ENCODE measurements around the gene NEK10.
A peak's percentile ranks its signal among the peaks of the same experiment; 100 is the strongest.
"Not testable (repeated sequence)": the region's sequence is repeated elsewhere in the genome, so short reads cannot be mapped to it uniquely, and the experiment has no call there.

Gene NEK10, protein sequence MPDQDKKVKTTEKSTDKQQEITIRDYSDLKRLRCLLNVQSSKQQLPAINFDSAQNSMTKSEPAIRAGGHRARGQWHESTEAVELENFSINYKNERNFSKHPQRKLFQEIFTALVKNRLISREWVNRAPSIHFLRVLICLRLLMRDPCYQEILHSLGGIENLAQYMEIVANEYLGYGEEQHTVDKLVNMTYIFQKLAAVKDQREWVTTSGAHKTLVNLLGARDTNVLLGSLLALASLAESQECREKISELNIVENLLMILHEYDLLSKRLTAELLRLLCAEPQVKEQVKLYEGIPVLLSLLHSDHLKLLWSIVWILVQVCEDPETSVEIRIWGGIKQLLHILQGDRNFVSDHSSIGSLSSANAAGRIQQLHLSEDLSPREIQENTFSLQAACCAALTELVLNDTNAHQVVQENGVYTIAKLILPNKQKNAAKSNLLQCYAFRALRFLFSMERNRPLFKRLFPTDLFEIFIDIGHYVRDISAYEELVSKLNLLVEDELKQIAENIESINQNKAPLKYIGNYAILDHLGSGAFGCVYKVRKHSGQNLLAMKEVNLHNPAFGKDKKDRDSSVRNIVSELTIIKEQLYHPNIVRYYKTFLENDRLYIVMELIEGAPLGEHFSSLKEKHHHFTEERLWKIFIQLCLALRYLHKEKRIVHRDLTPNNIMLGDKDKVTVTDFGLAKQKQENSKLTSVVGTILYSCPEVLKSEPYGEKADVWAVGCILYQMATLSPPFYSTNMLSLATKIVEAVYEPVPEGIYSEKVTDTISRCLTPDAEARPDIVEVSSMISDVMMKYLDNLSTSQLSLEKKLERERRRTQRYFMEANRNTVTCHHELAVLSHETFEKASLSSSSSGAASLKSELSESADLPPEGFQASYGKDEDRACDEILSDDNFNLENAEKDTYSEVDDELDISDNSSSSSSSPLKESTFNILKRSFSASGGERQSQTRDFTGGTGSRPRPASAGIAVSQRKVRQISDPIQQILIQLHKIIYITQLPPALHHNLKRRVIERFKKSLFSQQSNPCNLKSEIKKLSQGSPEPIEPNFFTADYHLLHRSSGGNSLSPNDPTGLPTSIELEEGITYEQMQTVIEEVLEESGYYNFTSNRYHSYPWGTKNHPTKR

DNA sequence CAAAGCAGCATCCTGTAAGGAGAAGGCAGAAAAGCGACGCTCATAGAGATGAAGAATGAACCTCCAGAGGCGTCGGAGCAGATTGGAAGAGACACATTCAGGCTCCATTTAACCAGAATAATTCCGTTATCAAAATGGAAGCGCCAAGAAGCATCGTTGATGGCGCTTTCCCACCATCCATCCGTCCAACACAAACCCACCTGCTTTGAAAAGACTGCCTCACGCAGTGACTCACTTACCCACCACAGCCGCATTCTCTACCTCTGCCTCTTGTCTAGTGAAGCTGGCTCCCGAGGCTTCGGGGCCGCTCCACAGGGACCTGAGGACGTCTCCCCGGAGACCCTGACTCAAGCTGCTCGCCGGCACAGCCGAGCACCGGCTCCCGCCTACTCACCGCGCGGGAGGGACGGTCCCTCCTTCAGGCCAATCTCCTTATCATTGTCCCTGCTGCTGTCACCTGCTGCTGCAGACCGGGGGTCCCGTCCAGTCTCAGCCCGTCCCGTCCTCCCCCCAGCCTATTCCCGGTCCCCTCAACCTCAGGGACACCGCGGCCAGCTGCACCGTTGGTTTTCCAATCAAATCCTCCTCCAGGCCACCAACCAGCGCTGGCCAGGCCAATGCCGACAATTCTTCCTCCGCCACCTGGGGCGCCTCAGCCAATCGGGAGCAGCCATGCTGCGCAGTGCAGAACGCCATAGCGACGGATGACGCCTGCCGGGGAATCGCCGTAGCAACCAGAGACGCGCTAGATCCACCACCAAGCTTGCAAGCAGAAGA lies at the start of gene NEK10:
Gene NEK10, minus strand, starts transcription at position 553 of the 777 bp plus-strand sequence. CDS start 16,501 bp downstream, outside the sequence.
- peak; percentile 81 for DNase-seq (ENCODE audit: low read depth)

DNA sequence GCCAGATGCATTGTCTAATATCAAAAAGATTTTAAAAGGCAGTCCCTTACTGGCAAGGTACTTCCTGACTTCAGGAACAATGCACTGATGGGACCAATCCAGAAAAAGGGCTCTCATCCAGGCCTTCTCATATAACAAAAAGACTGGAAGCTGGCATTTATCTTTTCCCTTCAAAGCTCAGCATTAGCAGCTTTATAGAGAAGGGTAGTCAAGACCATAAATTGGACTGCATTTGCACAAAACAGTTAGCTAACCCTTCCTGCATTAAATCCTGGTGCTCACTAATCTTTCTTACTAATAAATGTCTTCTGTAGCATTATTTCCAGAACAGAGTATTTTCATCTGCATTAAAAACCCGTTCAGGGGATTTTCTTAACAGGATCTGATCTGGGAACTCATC lies 46.0 kb upstream of the NEK10 start:
- no peak for DNase-seq (ENCODE audit: low read depth)

- DNase-seq (ENCODE audit: low read depth): no peak
Observed at GRCh38 chr3:27392950-27393679, 23.9 kb upstream of the NEK10 start.

- not testable (repeated sequence) for DNase-seq (ENCODE audit: low read depth)
Observed at GRCh38 chr3:27392414-27392813, 23.2 kb upstream of the NEK10 start.

GRCh38 chr3:27391796-27392195 lies 22.6 kb upstream of the NEK10 start:
- no peak for DNase-seq (ENCODE audit: low read depth)

- DNase-seq (ENCODE audit: low read depth): no peak
Observed at GRCh38 chr3:27387625-27388024, 18.4 kb upstream of the NEK10 start.

- no peak for DNase-seq (ENCODE audit: low read depth)
Observed at GRCh38 chr3:27385504-27385903, 16.3 kb upstream of the NEK10 start.

DNA sequence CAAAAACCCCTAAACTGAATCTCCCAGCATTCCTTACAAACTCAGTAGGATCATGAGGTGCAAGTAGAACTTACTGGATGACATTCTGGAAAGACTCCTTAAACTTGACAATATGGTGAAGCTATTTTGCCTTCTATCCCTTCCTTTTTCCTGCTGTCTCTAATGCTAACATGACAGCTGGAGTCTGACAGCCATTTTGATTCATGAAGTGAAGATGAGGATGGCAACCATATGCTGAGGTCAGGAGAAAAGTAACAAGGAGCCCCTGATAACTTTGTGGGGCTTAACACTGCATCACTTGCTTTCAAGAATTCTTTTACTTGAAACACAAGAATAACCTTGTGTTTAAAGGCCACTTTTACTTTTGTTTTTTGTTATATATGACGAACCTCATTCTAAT lies 15.0 kb upstream of the NEK10 start:
- no peak for DNase-seq (ENCODE audit: low read depth)

DNA sequence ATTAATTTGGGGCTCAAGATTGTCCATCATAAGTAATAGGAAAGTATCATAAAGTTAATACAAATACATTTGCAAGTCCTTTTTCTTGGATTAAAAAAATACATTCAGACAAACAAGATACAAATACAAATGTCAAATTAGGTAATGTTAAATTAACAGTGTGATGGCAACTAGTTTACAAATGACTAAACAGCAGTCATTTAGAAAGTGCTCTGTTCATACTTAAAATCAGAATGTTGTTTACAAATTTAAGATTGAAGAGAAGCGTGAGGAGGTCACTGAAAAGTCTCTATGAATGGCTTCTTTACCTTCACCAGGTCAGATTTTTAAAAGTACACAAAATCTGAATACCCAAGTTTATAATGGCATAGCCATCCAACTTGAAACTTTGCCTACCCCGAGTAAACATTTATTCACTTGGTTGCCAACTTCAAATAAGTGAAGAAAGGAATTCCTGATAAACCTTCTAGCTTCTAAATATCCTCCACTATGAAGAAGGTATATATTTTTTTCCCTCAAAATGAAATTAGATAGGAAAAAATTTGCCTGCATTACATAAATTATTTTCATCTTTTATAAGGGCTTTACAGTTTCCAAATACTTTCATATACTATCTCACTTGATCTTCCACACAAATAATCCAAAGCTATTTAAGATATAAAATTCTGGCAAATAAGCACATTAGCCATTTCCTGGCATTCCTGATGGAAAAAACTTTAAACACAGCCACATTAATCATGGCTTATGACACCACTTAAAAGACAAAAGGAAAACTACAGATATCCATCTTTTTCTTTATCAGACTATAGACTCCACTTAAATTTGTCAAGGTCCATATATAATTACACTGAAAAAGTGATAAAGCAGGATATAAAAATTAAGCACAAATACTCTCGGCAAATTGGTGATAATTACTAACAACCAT lies 11.5 kb upstream of the NEK10 start:
- no peak for DNase-seq (ENCODE audit: low read depth)

GRCh38 chr3:27378331-27378730 lies 9.1 kb upstream of the NEK10 start:
- no peak for DNase-seq (ENCODE audit: low read depth)

GRCh38 chr3:27376109-27376772 lies 7.1 kb upstream of the NEK10 start:
- DNase-seq (ENCODE audit: low read depth): no peak

GRCh38 chr3:27366062-27366591 lies 3.1 kb downstream of the NEK10 start:
- no peak for DNase-seq (ENCODE audit: low read depth)

- DNase-seq (ENCODE audit: low read depth): no peak
Observed at GRCh38 chr3:27360113-27361078, 8.8 kb downstream of the NEK10 start.

- no peak for DNase-seq (ENCODE audit: low read depth)
Observed at GRCh38 chr3:27358372-27358771, 10.8 kb downstream of the NEK10 start.

DNA sequence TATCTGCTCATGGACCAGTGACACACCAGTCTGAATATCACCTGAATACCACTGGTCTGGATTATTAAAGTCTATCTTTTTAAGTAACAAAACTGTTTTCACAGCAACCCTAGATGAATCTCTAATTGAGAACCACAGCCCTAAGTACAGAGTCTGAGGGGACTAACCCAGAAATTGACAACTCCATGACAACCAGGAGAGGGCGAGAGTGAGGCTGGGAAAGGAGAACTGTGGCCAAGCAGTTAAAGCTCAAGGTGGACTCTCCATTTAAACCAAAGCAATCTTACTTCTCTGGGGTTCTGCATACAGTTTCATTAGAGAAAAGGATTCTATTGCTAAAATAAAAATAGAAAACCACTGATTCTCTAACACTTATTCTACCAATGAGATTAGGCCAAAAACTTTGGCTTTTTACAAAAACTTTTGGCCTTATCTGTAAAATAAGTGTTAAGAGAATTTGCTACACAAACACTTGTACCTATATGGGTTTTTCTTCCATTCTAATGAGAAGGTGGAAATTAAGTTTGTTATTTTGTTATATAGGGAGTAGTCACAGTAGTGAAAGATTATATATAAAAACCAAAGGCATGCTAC lies 11.4 kb downstream of the NEK10 start:
- peak; percentile 32 for DNase-seq (ENCODE audit: low read depth)

DNA sequence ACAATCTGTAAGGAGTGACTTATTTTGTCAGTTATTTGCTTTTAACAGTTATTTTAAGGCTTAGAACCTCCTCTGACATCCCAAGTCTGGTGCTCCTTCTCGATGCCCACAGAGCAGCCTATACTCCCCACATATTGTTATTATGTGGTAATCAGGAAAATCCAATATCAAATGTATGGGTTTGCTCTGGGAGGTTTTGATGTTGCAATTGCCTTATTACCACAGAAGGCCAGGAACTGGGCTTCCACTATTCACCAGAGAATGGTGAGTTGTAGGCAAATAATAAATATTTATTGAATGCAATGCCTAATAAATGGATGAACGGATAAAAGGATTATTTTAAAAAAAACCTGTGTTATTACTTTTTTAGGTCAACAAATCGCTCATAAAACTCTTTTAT lies 12.2 kb downstream of the NEK10 start:
- no peak for DNase-seq (ENCODE audit: low read depth)

DNA sequence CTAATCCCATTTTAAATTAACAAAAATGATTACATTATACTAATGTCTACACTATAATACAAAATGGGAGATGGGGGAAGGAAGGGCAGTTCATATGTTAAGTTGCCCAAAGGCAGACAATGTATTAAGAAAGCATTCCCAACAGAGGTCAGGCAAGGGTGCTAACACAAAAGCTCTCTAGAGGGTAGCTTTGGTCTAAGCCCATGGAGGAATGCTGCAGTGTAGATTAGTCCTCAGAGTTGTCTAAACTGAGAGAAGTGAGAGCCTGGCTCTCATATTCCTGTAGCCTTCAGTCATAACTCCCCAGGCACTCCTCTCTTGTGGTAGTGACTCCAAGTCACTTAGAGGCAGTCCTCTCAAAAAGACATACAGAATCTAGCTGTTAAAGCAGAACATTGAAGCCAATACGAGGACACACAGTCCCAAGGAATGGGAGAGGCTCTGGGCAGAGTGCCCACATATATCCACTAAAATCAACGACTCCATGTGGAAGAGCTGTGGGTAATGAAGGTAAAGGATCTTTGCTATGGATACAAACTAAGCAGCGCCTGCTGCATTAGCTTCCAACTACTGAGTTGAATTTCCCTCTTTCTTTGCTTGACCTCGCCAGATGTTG lies 14.5 kb downstream of the NEK10 start:
- DNase-seq (ENCODE audit: low read depth): no peak
